GM12878 (cell line): Measurements from ENCODE around the gene TMEM17. TPM values are rescaled to one million over a fixed set of nuclear protein-coding genes. Genes with fewer than 3 reads are reported as not detected.

ENCODE experiments used
- ATAC-seq: fragments of 200-7000 bp; cut with Tn5 transposase; 3 replicates; pipeline ENCODE4 v1.9.1; 2020; ENCODE audit warnings: mild to moderate bottlenecking, moderate library complexity
- BruUV-seq: library from RNA; stranded (reverse); fragments of 400-500 nt; replicated peaks from 2 replicates; lab custom pipeline; 2021; lab: Mats Ljungman, UMichigan
- CTCF ChIA-PET: fragments of 300-600 bp; sonication (Branson Sonifier 250); formaldehyde crosslinking; extraction: SDS; loops from one replicate; lab custom pipeline; 2021; ENCODE audit warnings: inconsistent platforms; lab: Yijun Ruan, JAX
- POLR2A ChIA-PET: fragments of 350-600 bp; formaldehyde crosslinking; extraction: SDS; loops from one replicate; lab custom pipeline; 2021; ENCODE audit warnings: inconsistent platforms; lab: Charles Lee
- RAD21 ChIA-PET: fragments of 300-600 bp; sonication (Branson Sonifier 250); formaldehyde crosslinking; loops from one replicate; lab custom pipeline; 2023; ENCODE audit warnings: antibody characterized with exemption; ENCODE audit not compliant: unreplicated experiment; lab: Charles Lee
- SMC1A ChIA-PET: fragments of 300-600 bp; sonication (Branson Sonifier 250); formaldehyde crosslinking; loops from one replicate; lab custom pipeline; 2023; ENCODE audit not compliant: unreplicated experiment, uncharacterized antibody; lab: Charles Lee
- DNase-seq: peaks from one replicate; pipeline ENCODE4 v3.0.0-alpha.2; 2011; ENCODE audit warnings: low read depth, low spot score
- FAIRE-seq: peaks from 3 replicates; lab custom pipeline; 2011; peaks lifted over from hg19 to GRCh38; lab: Jason Lieb, UNC
- H2AFZ ChIP-seq: 2 replicates; pipeline ENCODE4 v1.6.0; 2011; ENCODE audit warnings: low read depth, low read length, control low read depth; ENCODE audit not compliant: control insufficient read depth
- H3K27ac ChIP-seq: 2 replicates; pipeline ENCODE4 v1.5.1; 2011; ENCODE audit warnings: control low read depth; ENCODE audit not compliant: control insufficient read depth, insufficient read depth
- H3K27me3 ChIP-seq, 2 experiments: replicated peaks in 1 of 2; 2 replicates each; pipeline versions ENCODE4 v1.6.0 to v1.6.1; 2011; ENCODE audit warnings: low read length in 1 of 2; ENCODE audit not compliant: control insufficient read depth in 2 of 2, insufficient read depth in 2 of 2
- H3K36me3 ChIP-seq, 2 experiments: 2 replicates each; pipeline ENCODE4 v1.5.1; 2011; ENCODE audit warnings: low read length in 1 of 2; ENCODE audit not compliant: control insufficient read depth in 2 of 2, insufficient read depth in 2 of 2
- H3K4me1 ChIP-seq: 2 replicates; pipeline ENCODE4 v1.6.1; 2011; ENCODE audit warnings: mild to moderate bottlenecking, low read length, moderate library complexity, mixed read lengths; ENCODE audit not compliant: control insufficient read depth, insufficient read depth
- H3K4me2 ChIP-seq: 2 replicates; pipeline ENCODE4 v1.6.0; 2011; ENCODE audit warnings: control low read depth; ENCODE audit not compliant: control insufficient read depth, insufficient read depth
- H3K4me3 ChIP-seq: fragments of 200-600 bp; sonication (generic); 2 replicates; pipeline ENCODE4 v1.5.1; 2016
- H3K79me2 ChIP-seq: 2 replicates; pipeline ENCODE4 v1.6.0; 2011; ENCODE audit warnings: low read length; ENCODE audit not compliant: control insufficient read depth, insufficient read depth
- H3K9ac ChIP-seq: 2 replicates; pipeline ENCODE4 v1.8.0; 2011; ENCODE audit warnings: low read length, control low read depth, mixed read lengths; ENCODE audit not compliant: control insufficient read depth, insufficient read depth
- H3K9me3 ChIP-seq: replicated peaks from 3 replicates; pipeline ENCODE4 v1.5.1; 2011; ENCODE audit warnings: mild to moderate bottlenecking, low read length; ENCODE audit not compliant: control insufficient read depth, insufficient read depth
- H4K20me1 ChIP-seq: 2 replicates; pipeline ENCODE4 v1.6.0; 2011; ENCODE audit not compliant: control insufficient read depth, insufficient read depth
- ATF3 ChIP-seq: IDR thresholded peaks from 2 replicates; pipeline ENCODE4 v1.6.1; 2011; ENCODE audit warnings: low read depth, mild to moderate bottlenecking, low read length, moderate library complexity, borderline replicate concordance; ENCODE audit errors: extremely low read depth
- BCL3 ChIP-seq: IDR thresholded peaks from 2 replicates; pipeline ENCODE4 v1.6.1; 2011; ENCODE audit warnings: borderline replicate concordance, low read depth, mild to moderate bottlenecking, moderate library complexity, low read length; ENCODE audit not compliant: insufficient read depth, poor library complexity, severe bottlenecking
- BRCA1 ChIP-seq: IDR thresholded peaks from 2 replicates; pipeline ENCODE4 v1.6.1; 2011; ENCODE audit warnings: low read depth, low read length, improper control_type of control experiment
- CEBPB ChIP-seq, 2 experiments: fragments of 150-350 bp in 1 of 2; IDR thresholded peaks; 2 replicates each; pipeline ENCODE4 v1.6.1; 2012 to 2014; ENCODE audit warnings: low read depth in 2 of 2, low read length in 2 of 2, borderline replicate concordance in 1 of 2, inconsistent platforms in 1 of 2
- CTCF ChIP-seq, 3 experiments: IDR thresholded peaks in 2 of 3; conservative IDR thresholded peaks in 1 of 3; 2 replicates each; pipeline ENCODE4 v1.5.1; 2011; ENCODE audit warnings: low read depth in 3 of 3, low read length in 3 of 3, mild to moderate bottlenecking in 3 of 3, control low read depth in 2 of 3, moderate library complexity in 2 of 3, inconsistent platforms in 1 of 3, mixed read lengths in 1 of 3; ENCODE audit not compliant: control insufficient read depth in 2 of 3, insufficient read depth in 1 of 3; ENCODE audit errors: extremely low read depth in 1 of 3
- EGR1 ChIP-seq, 2 experiments: IDR thresholded peaks; 1 replicate in 1 of 2; 2 replicates in 1 of 2; pipeline ENCODE4 v1.6.1; 2011 to 2012; ENCODE audit warnings: low read depth in 2 of 2, low read length in 2 of 2, borderline replicate concordance in 1 of 2, mild to moderate bottlenecking in 1 of 2, moderate library complexity in 1 of 2
- KDM1A ChIP-seq: fragments of 200-600 bp; sonication (generic); IDR thresholded peaks from 2 replicates; pipeline ENCODE4 v1.6.1; 2016; ENCODE audit warnings: borderline replicate concordance
- MYB ChIP-seq: fragments of 150-350 bp; IDR thresholded peaks from 2 replicates; pipeline ENCODE4 v1.6.1; 2014; ENCODE audit warnings: mild to moderate bottlenecking, low read depth, low read length, borderline replicate concordance
- NRF1 ChIP-seq: conservative IDR thresholded peaks from 2 replicates; pipeline ENCODE4 v1.6.1; 2011; ENCODE audit warnings: mild to moderate bottlenecking, low read depth, low read length, improper control_type of control experiment
- RB1 ChIP-seq: fragments of 450-650 bp; formaldehyde crosslinking; IDR thresholded peaks from 2 replicates; pipeline ENCODE4 v1.6.1; 2017; ENCODE audit warnings: mild to moderate bottlenecking, borderline replicate concordance
- RCOR1 ChIP-seq: conservative IDR thresholded peaks from 2 replicates; pipeline ENCODE4 v1.6.1; 2012; ENCODE audit warnings: low read depth, low read length, improper control_type of control experiment
- RUNX3 ChIP-seq: IDR thresholded peaks from 2 replicates; pipeline ENCODE4 v1.6.1; 2012; ENCODE audit warnings: low read length, inconsistent platforms
- SMARCA5 ChIP-seq: fragments of 450-650 bp; IDR thresholded peaks from 2 replicates; pipeline ENCODE4 v1.6.1; 2017; ENCODE audit warnings: mild to moderate bottlenecking
- TBL1XR1 ChIP-seq: IDR thresholded peaks from 2 replicates; pipeline ENCODE4 v1.6.1; 2012; ENCODE audit warnings: low read depth, low read length, improper control_type of control experiment
- YBX1 ChIP-seq: fragments of 450-650 bp; IDR thresholded peaks from 2 replicates; pipeline ENCODE4 v1.6.1; 2016; ENCODE audit warnings: antibody characterized with exemption
- ZBTB33 ChIP-seq: fragments of 450-650 bp; IDR thresholded peaks from 2 replicates; pipeline ENCODE4 v1.6.1; 2017; ENCODE audit warnings: mild to moderate bottlenecking
- ZZZ3 ChIP-seq: IDR thresholded peaks from 2 replicates; pipeline ENCODE4 v1.6.1; 2011; ENCODE audit warnings: low read depth; ENCODE audit not compliant: control insufficient read depth, insufficient read length
- WGBS: methylation state at CpG from one replicate; pipeline ENCODE4 v1.1.6; 2016; ENCODE audit warnings: low lambda C conversion rate; ENCODE audit not compliant: insufficient replicate concordance, insufficient coverage; ENCODE audit errors: missing lambda C conversion rate; 5-methylcytosine and 5-hydroxymethylcytosine counted together
- in situ Hi-C: fragments of 300-500 bp; cut with MboI; formaldehyde crosslinking; loops from 9 replicates; pipeline ENCODE4 v1.14.3; 2018; ENCODE audit warnings: mixed read lengths
- intact Hi-C: fragments of 100-400 bp; cut with micrococcal nuclease; formaldehyde crosslinking; loops from one replicate; pipeline ENCODE4 v1.14.2; 2022; ENCODE audit not compliant: unreplicated experiment
- polyA plus RNA-seq, 11 experiments: library from polyadenylated mRNA; depleted of rRNA in 4 of 11; unstranded in 6 of 11; stranded (reverse) in 5 of 11; fragments of >200 nt; fragmentation: Nextera tagmentation in 4 of 11; fragmentation: Illumina TruSeq in 1 of 11; extraction: Ambion mirVana in 4 of 11; extraction: Trizol in 1 of 11; gene quantifications; 1 replicate in 1 of 11; 2 replicates in 10 of 11; pipeline versions ENCODE4 v1.2.1 to v1.2.3, GENCODE V29; 2011 to 2016; ENCODE audit warnings: inconsistent platforms in 2 of 11, missing spikeins in 2 of 11, low read depth in 1 of 11
- total RNA-seq, 4 experiments: library from RNA; depleted of rRNA in 3 of 4; stranded (reverse); fragments of >200 nt in 3 of 4; fragmentation: Illumina TruSeq in 1 of 4; extraction: Trizol in 1 of 4; gene quantifications; 2 replicates each; pipeline versions ENCODE4 v1.2.1 to v1.2.3, GENCODE V29; 2013 to 2021

Gene TMEM17
- total and polyA plus RNA-seq, 10 of the 15 experiments (the other 5 are each of a cell fraction or from before 2014, with no cell fraction given), result 0.87 to 2.6 (median 1.4) TPM

- ChIA-PET POLR2A (interaction anchor here (0.6 to 1.0 kb wide), 2 partner anchors 323 to 500 kb away, joined by 3 to 6 read pairs; no protein-coding TSS in a partner anchor), SMC1A (interaction anchor here (1.0 to 11.7 kb wide), 4 partner anchors 15 to 328 kb away, joined by 3 to 201 read pairs (median 5); no protein-coding TSS in a partner anchor), CTCF (interaction anchor here (1.2 to 11.6 kb wide), 2 partner anchors 323 to 335 kb away, joined by 3 to 249 read pairs; no protein-coding TSS in a partner anchor), RAD21 (interaction anchor here (1.2 to 8.9 kb wide), 2 partner anchors 320 to 459 kb away, joined by 5 to 183 read pairs; no protein-coding TSS in a partner anchor)
- no peak overlapping the region for H3K4me2 ChIP-seq
- H4K20me1 ChIP-seq, result no peaks in the 10 kb centered on the region
- H3K4me1 ChIP-seq, result no peaks in the 10 kb centered on the region
- no peak overlapping the region for H2AFZ ChIP-seq
- H3K9ac ChIP-seq, result no peak overlapping the region
- H3K27ac ChIP-seq, result no peak overlapping the region
- 72% methylated on average over 7 of the region's 7 CpGs for WGBS
- in situ Hi-C loops (loop anchor here (25.0 kb wide), 1 partner anchor 1034 kb away; no protein-coding TSS in a partner anchor), intact Hi-C loops (loop anchor here (10.0 kb wide), 1 partner anchor 602 kb away; the partner anchor contains the start of gene OTX1)
- BruUV-seq, result no TSS peak
- no peak for DNase-seq
- no peaks in the 10 kb centered on the region for H3K9me3 ChIP-seq
- no peaks in the 10 kb centered on the region for H3K36me3 ChIP-seq
- H3K27me3 ChIP-seq, result no peaks in the 10 kb centered on the region
- no peak for ATAC-seq
- no peaks in the 10 kb centered on the region for H3K79me2 ChIP-seq
- H3K4me3 ChIP-seq, result no peak overlapping the region
- FAIRE-seq, result no peak
- TF ChIP-seq BCL3, result no peak
- no peak for TF ChIP-seq EGR1 (IDR thresholded peaks at IDR 0.05; ENCODE audit: borderline replicate concordance in 1 of 2, low read depth in 2 of 2, low read length in 2 of 2)
- TF ChIP-seq KDM1A, result no peak
- no peak for TF ChIP-seq SMARCA5
- no peak for TF ChIP-seq CTCF (IDR thresholded peaks at IDR 0.05 in 2 of 3, conservative IDR thresholded peaks at IDR 0.05 in 1 of 3; ENCODE audit: control insufficient read depth in 2 of 3, extremely low read depth in 1 of 3, insufficient read depth in 1 of 3, low read depth in 3 of 3, low read length in 3 of 3)
- TF ChIP-seq CEBPB (IDR thresholded peaks at IDR 0.05; ENCODE audit: borderline replicate concordance in 1 of 2, low read depth in 2 of 2, low read length in 2 of 2), result no peak
- TF ChIP-seq RCOR1, result no peak
- TF ChIP-seq YBX1, result no peak
- no peak for TF ChIP-seq TBL1XR1
- TF ChIP-seq BRCA1, result no peak
- TF ChIP-seq ZZZ3, result no peak
- TF ChIP-seq RUNX3, result no peak
- no peak for TF ChIP-seq RB1
- no peak for TF ChIP-seq NRF1
- TF ChIP-seq MYB, result no peak
- no peak for TF ChIP-seq ZBTB33
- no peak for TF ChIP-seq ATF3
Observed at GRCh38 chr2:62452701-62453454, 53.1 kb downstream of the TMEM17 start.
